ENCODE results near the gene FAM174B.

- TF ChIP-seq POLR2AphosphoS5 (IDR thresholded peaks at IDR 0.05) = no peak
- no peak for TF ChIP-seq CTCF (IDR thresholded peaks at IDR 0.05)
- TF ChIP-seq POLR2A (IDR thresholded peaks at IDR 0.05) = no peak
- no peak for TF ChIP-seq EP300 (IDR thresholded peaks at IDR 0.05; ENCODE audit: low read depth)
These were observed 44.4 kb downstream of the FAM174B start for GRCh38 chr15:92611150-92611549.
